Spleen (tissue), 7 donors: ENCODE data around the gene PRRG1.

Experiments
- POLR2A ChIP-seq, 3 donors: fragments of 450-650 bp; IDR thresholded peaks; one replicate each; pipeline ENCODE4 v1.5.1; 2017; ENCODE audit warnings: antibody characterized with exemption in 3 of 3, mild to moderate bottlenecking in 1 of 3
- TF ChIP-seq, protein P1 (sequence below), 11 experiments: fragments of 200-600 bp in 7 of 11; fragments of 450-650 bp in 4 of 11; sonication (generic) in 4 of 11; IDR thresholded peaks in 8 of 11; conservative IDR thresholded peaks in 3 of 11; 1 replicate in 7 of 11; 2 replicates in 4 of 11; pipeline versions ENCODE4 v1.4.0 to v1.8.0; 2016 to 2021; ENCODE audit warnings: antibody characterized with exemption in 11 of 11, inconsistent platforms in 4 of 11, mild to moderate bottlenecking in 1 of 11
- donor health status: DM: no; HTN: no; CAD: no; lungs with moderate emphysema.
- donor health status: DM: no; HTN: no; CAD: no.
- donor health status: DM: no; HTN: no; CAD: no.

DNA sequence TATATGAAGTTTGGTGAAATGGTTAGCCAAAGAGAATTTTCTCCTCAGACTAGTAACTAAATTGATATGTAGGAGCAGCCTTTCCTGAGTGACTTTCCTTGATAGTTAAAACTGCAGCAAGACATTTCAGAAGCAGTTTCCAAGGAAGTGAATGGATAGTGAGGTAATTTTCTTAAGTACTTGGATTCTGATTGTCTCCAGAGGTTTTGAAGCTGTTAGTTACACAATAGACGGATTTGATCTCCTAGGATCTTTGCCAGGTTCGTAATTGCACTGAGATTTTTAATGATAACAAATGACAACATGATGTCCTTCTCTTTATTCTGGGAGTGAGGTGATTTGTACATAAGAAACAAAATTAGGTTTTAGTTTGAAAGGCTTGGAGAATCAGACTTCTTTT, 29.2 kb downstream of the PRRG1 start:
- TF ChIP-seq, protein P1, sequence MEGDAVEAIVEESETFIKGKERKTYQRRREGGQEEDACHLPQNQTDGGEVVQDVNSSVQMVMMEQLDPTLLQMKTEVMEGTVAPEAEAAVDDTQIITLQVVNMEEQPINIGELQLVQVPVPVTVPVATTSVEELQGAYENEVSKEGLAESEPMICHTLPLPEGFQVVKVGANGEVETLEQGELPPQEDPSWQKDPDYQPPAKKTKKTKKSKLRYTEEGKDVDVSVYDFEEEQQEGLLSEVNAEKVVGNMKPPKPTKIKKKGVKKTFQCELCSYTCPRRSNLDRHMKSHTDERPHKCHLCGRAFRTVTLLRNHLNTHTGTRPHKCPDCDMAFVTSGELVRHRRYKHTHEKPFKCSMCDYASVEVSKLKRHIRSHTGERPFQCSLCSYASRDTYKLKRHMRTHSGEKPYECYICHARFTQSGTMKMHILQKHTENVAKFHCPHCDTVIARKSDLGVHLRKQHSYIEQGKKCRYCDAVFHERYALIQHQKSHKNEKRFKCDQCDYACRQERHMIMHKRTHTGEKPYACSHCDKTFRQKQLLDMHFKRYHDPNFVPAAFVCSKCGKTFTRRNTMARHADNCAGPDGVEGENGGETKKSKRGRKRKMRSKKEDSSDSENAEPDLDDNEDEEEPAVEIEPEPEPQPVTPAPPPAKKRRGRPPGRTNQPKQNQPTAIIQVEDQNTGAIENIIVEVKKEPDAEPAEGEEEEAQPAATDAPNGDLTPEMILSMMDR (IDR thresholded peaks at IDR 0.05 in 8 of 11, conservative IDR thresholded peaks at IDR 0.05 in 3 of 11), result no peak
- TF ChIP-seq POLR2A (IDR thresholded peaks at IDR 0.05), result no peak
